NOMO-1 treated with DMSO at 0.1 percent for 48 hours (cell line): ENCODE results near the gene WFDC1.

Experiments used
- DNase-seq: peaks from one replicate; lab custom pipeline; 2025; ENCODE audit not compliant: unreplicated experiment; lab: John Stamatoyannopoulos, UW

WFDC1 gene

GRCh38 chr16:84302111-84302954 is 7.7 kb downstream of the WFDC1 start:
- no peak for DNase-seq

GRCh38 chr16:84303023-84303422 is 8.3 kb downstream of the WFDC1 start:
- DNase-seq: no peak

DNA sequence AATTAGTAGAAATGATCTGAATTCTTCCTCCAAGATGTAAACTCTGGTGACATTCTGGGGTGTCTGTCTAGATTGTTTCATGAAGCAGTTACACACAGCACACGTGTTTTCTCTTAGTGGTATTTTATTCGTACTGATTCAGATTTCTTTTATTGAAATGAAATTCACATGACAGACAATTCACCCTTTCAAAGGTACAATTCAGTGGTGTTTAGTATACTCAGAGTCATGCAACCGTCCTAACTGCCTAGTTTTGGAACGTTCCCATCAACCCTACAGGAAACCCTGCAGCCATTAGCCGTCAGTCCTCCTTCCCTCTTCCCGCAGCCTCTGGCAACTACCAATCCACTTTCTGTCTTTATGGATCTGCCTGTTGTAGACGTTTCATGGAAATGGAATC is 8.8 kb downstream of the WFDC1 start:
- DNase-seq: no peak

DNA sequence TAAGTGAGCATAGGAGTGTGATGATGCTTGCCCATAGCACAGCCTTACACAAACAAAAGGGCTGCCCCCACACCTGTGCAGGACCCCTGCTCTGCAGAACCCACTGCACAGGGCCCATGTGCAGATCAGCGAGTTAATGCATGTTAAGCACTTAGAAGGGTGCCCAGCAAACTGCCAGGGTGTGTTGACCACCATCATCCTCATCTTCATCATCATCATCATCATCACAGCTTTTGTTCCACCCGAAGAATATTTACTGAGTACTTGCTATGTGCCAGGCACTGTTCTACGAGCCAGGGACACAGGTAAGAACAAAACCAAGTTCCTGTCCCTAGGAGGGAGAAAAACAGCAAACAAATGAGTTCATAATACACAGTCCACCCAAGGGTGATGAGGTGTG is 11.9 kb downstream of the WFDC1 start:
- DNase-seq: no peak

GRCh38 chr16:84307209-84307954 is 12.7 kb downstream of the WFDC1 start:
- no peak for DNase-seq

GRCh38 chr16:84308120-84308519 is 13.4 kb downstream of the WFDC1 start:
- no peak for DNase-seq

DNA sequence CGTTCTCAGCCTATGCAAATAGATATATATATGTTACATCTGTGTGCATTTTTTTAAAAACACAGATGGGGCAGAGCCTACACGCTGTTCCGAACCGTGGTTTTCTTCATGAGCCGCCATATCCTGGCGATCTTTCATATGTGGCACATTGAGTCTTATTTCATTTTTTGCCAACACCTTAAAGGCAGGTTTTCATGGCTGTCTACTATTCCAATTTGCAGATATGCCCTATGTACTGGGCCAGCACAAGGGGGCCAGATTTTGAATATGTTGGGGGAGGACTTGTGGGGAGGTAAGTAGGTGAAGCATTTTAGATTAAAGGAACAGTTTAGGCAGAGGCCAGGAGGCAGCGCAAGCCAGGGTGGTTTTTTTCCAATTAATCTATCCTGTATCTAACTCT is 16.0 kb downstream of the WFDC1 start:
- DNase-seq: no peak

- DNase-seq: no peak
Observed at GRCh38 chr16:84312783-84313382, 18.2 kb downstream of the WFDC1 start.

- DNase-seq: no peak
Observed at GRCh38 chr16:84313921-84314320, 19.2 kb downstream of the WFDC1 start.

DNA sequence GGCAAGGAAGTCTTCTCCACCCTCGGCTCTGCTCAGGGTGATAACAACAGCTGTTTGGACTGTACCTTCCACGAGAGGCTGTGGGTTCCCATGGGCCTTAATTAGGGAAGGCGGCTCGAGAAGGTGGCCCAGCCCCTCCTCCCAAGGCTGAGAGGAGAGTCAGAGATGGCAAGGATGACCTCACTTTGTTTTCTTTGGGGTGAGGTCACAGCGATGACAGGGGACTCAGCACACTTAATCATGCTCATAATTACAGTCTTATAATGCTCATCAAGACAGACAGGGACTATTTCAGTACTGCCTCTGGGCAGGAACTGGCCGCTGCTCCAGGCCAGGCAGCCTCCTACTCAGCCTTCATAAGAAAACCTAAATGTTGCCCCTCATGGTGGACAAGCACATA is 19.7 kb downstream of the WFDC1 start:
- no peak for DNase-seq

DNA sequence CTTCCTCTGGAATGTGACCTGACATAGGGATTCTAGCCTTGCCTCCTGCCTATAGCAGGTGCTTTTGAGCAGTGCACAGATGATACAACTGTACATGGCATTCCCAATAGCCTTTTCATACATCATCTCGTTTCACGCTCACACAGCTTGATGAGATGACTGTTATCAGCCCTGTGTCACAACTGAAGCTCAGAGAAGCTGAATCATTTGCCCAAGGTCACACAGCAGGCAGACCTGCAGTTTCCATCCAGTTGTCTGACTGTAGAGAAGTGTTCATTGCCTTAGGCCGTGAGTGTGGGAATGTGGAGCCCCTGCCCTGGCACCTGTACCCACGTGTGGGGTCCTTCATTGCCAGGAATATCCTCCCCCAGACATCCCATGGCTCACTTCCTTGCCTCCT is 20.1 kb downstream of the WFDC1 start:
- no peak for DNase-seq

DNA sequence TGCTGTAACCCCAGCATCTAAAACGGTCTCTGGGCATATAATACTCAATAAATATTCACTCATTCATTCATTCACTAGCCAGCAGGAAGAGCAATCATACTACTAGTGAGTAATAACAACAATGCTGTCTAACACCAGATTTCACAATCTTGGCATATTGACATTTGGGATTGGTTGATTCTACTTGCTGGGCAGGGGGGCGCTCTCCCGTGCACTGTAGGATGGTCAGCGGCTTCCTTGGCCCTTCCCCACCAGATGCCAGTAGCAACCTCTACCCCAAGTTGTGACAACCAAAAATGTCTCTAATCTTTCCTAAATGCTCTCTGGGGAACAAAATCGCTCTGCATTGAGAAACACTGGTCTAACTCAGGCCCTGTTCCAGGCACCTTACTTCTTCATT is 20.7 kb downstream of the WFDC1 start:
- DNase-seq: no peak

- DNase-seq: no peak
Observed at GRCh38 chr16:84318091-84318975, 23.7 kb downstream of the WFDC1 start.

- DNase-seq: no peak
Observed at GRCh38 chr16:84319146-84319760, 24.6 kb downstream of the WFDC1 start.

DNA sequence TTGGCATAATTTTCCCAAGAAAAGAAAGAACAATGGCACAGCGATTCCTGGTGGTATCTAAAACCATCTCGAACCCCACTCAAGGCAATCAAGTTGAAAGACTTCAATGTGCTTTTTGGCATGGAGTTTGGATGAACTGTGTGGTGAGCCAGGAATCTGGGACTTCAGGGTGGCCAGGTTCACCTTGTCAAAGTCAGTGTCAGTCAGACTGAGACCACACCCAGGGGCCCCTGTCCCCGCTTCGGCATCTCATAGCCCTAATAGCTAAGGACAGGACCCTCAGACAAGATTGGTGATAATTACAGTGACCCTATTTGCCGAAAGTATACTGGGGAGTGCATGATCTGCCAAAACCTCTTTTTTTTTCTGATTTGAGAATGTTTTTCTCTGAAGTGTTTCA is 25.8 kb downstream of the WFDC1 start:
- no peak for DNase-seq

GRCh38 chr16:84321932-84322331 is 27.3 kb downstream of the WFDC1 start:
- DNase-seq: no peak

DNA sequence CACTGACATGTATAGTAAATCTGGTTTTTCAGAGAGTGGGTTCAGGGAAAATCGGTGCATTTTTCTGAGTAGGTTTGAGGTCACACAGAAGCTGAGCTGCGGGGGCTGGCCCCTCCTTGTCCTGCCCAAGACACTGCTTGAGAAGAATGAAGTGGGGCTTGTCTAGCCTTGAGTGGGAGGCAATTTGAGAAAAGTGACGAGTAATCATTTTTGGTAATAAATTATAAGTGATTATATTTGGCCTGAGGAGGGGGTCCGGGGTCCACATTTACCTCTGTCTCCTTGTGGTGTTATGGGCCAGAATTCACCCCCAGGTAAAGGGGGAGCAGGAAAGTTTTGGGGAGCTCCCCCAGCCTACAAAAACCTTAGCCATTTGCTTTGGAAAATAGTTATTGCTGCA is 28.1 kb downstream of the WFDC1 start:
- DNase-seq: no peak

DNA sequence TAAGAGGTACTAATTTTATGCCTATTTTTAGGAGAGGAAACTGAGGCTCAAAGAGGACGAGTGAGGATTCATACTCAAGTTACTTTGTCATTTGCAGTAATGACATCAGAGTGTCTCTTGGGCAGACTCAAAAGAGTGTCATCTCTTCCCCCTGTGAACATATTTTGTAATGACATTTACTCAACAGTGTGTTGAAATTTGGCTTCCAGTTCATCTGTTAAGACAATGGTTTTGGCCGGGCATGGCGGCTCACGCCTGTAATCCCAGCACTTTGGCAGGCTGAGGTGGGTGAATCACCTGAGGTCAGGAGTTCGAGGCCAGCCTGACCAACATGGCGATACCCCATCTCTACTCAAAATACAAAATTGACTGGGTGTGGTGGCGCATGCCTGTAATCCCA is 28.9 kb downstream of the WFDC1 start:
- DNase-seq: peak; percentile 26

DNA sequence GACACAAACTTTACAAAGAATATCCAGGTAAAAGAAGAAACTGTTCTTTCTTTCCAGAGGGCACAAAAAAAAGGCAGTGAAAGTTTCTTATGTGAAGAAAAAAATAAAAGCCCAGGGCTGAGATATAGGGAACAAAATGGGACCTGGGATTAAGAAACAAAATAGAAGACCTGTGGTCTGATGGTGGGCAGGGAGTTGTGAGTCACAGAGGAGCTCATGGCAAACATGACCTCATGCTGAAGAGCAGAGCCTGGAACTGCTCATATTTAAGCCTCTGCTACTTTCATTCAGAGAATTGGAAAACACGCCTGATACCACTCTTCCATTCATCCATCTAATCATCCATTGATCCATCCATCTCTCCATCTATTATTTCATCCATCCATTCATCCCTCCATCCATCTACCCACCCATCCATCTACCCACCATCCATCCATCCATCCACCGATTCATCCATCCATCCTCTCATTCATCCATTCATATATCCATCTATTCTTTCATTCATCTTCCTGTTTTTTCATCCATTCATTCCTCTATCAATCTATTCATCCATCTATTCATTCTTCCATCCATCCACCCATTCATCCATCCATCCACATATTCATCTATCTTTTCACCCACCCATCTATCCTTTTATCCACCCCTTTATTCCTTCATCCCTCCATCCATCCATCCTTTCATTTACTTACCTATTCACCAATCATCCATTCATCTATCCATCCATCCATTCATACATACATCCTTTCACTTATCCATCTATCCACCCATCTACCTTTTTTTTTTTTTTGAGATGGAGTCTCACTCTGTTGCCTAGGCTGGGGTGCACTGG is 30.0 kb downstream of the WFDC1 start:
- no peak for DNase-seq

DNA sequence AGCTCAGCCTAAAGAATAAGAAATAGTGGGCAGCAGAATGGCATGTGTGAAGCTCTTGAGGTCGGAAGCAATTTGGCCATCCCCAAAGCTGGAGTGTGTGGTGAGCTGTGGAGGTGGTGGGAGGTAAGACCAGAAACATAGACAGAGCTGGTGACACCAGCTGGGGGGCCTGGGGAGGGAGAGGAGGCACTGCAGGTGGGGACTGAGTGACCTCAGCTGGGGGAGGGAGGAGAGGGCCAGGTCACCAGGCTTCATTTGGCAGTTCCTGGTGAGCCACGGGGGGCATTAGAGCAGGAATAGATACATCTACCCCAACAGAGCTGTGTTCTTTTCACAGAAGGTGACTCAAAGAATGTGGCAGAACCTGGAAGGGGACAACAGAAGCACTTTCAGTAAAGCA is 31.9 kb downstream of the WFDC1 start:
- DNase-seq: no peak
